ENCODE measurements around the gene FSTL3.
"Not testable (repeated sequence)": the region's sequence is repeated elsewhere in the genome, so short reads cannot be mapped to it uniquely, and the experiment has no call there.

FSTL3 gene

GRCh38 chr19:728011-728410, 51.8 kb downstream of the FSTL3 start:
- no peak for DNase-seq (ENCODE audit: low read depth, low spot score)
- in situ Hi-C loops (cut with HindIII; ENCODE audit: low sequenced_read_pairs), result no loop called here
- no peak overlapping the region for H3K4me3 ChIP-seq (ENCODE audit: low read depth, low read length)
- no peak for TF ChIP-seq CTCF (IDR thresholded peaks at IDR 0.05; ENCODE audit: low read depth, low read length)

GRCh38 chr19:729564-729963, 53.4 kb downstream of the FSTL3 start:
- H3K4me3 ChIP-seq (ENCODE audit: low read depth, low read length); in situ Hi-C loops (cut with HindIII; ENCODE audit: low sequenced_read_pairs); DNase-seq (ENCODE audit: low read depth, low spot score): not testable (repeated sequence)

GRCh38 chr19:729965-730668, 53.9 kb downstream of the FSTL3 start:
- in situ Hi-C loops (cut with HindIII; ENCODE audit: low sequenced_read_pairs), result no loop called here
- no peak overlapping the region for H3K4me3 ChIP-seq (ENCODE audit: low read depth, low read length)
- DNase-seq (ENCODE audit: low read depth, low spot score), result no peak
- no peak for TF ChIP-seq CTCF (IDR thresholded peaks at IDR 0.05; ENCODE audit: low read depth, low read length)

- no peak for DNase-seq (ENCODE audit: low read depth, low spot score)
- TF ChIP-seq CTCF (IDR thresholded peaks at IDR 0.05; ENCODE audit: low read depth, low read length), result no peak
- in situ Hi-C loops (cut with HindIII; ENCODE audit: low sequenced_read_pairs), result no loop called here
- no peak overlapping the region for H3K4me3 ChIP-seq (ENCODE audit: low read depth, low read length)
Measured at GRCh38 chr19:731000-731399, 54.8 kb downstream of the FSTL3 start.

DNA sequence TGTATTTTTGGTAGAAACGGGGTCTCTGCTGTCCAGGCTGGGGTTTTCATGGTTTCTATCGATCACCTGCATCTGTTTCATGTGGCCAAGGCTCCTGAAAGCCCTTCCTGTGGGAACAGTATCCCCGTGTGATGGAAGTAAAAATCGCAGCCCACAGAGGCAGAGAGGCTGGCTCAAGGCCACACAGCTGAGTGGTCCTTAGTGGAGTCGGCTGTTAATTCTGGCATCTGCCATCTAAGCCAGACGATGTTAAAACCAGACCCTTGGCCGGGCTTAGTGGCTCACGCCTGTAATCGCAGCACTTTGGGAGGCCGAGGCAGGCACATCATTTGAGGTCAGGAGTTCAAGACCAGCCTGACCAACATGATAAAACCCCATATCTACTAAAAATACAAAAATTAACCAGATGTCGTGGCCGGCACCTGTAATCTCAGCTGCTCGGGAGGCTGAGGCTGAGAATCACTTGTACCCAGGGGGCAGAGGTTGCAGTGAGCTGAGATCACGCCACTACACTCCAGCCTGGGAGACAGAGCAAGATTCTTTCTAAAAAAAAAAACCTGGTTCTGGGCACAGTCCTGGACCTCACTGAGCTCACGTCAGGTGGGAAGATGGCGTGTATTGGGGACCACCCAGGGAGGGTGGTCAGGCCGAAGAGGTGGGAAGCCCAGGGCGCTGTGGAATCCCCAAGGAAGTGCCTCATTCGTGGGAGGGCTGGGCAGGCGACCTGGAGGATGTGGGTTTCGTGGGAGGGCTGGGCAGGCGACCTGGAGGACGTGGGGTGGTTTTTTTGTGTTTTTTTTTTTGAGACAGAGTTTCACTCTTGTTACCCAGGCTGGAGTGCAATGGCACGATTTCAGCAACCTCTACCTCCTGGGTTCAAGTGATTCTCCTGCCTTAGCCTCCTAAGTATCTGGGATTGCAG, 56.2 kb downstream of the FSTL3 start:
- no peak for TF ChIP-seq CTCF (IDR thresholded peaks at IDR 0.05; ENCODE audit: low read depth, low read length)
- DNase-seq (ENCODE audit: low read depth, low spot score), result no peak
- in situ Hi-C loops (cut with HindIII; ENCODE audit: low sequenced_read_pairs), result no loop called here
- no peak overlapping the region for H3K4me3 ChIP-seq (ENCODE audit: low read depth, low read length)
